Natural killer cell treated with Interleukin-12 subunit alpha and Interleukin-12 subunit beta and Interleukin-15 and Interleukin-18, amount 100 ng/mL, for 72 hours (primary cell): ENCODE measurements around the gene UNCX. TPM values are rescaled to one million over a fixed set of nuclear protein-coding genes. Genes with fewer than 3 reads are reported as not detected.
A peak's percentile ranks its signal among the peaks of the same experiment; 100 is the strongest.

Source experiments
- ATAC-seq, 2 donors: fragments of 150-1000 bp; cut with Tn5 transposase in 1 of 2; sonication (Bioruptor Pico), chemical (Tn5 transposase) in 1 of 2; 2 replicates each; pipeline ENCODE4 v1.10.0; 2021
- DNase-seq: peaks from one replicate; pipeline ENCODE4 v3.0.0; 2022; ENCODE audit warnings: low spot score
- H3K27ac Mint-ChIP-seq, 2 donors: 1 replicate in 1 of 2; 2 replicates in 1 of 2; pipeline ENCODE4 v1.8.0; 2022; ENCODE audit warnings: mixed read lengths in 2 of 2, mild to moderate bottlenecking in 1 of 2, moderate library complexity in 1 of 2
- H3K27me3 Mint-ChIP-seq, 2 donors: 1 replicate in 1 of 2; 2 replicates in 1 of 2; pipeline ENCODE4 v1.8.0; 2022; ENCODE audit warnings: mixed read lengths in 2 of 2
- H3K36me3 Mint-ChIP-seq: one replicate; pipeline ENCODE4 v1.8.0; 2022; ENCODE audit warnings: mixed read lengths
- H3K4me1 Mint-ChIP-seq, 2 donors: 1 replicate in 1 of 2; 2 replicates in 1 of 2; pipeline ENCODE4 v1.8.0; 2022; ENCODE audit warnings: low read depth in 2 of 2, mixed read lengths in 2 of 2, mild to moderate bottlenecking in 1 of 2
- H3K4me3 Mint-ChIP-seq: one replicate; pipeline ENCODE4 v1.8.0; 2022; ENCODE audit warnings: mixed read lengths
- H3K9me3 Mint-ChIP-seq: 2 replicates; pipeline ENCODE4 v1.8.0; 2022; ENCODE audit warnings: mixed read lengths
- total RNA-seq, 2 donors: library from RNA; stranded (reverse); gene quantifications; one replicate each; pipeline ENCODE4 v1.2.3, GENCODE V29; 2022

Gene UNCX
- total RNA-seq, 2 donors from 2014 or later, result not detected

DNA sequence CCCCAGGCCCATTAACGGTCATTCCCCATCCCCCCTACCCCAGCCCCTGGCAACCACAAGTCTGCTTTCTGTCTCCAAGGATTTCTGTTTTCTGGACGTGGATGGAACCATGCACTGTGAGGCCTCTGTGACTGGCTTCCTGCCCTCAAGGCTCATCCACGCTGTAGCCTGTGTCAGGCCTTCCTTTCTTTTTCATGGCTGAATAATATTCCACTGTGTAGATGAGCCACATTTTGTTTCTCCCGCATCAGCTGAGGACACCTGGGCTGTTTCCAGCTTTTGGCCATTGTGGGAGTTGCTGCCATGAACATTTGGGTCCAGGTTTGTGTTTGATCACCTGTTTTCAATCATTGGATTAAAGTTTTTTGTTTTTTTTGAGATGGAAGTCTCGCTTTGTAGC lies 50.0 kb downstream of the UNCX start:
- no peaks in the 10 kb centered on the region for H3K36me3 Mint-ChIP-seq
- H3K27me3 Mint-ChIP-seq, result peaks cover 2 to 8% of the 10 kb centered on the region in 2 donors
- no peak overlapping the region for H3K27ac Mint-ChIP-seq
- H3K4me1 Mint-ChIP-seq, result no peaks in the 10 kb centered on the region
- DNase-seq (no peak), ATAC-seq (no peak)
- H3K9me3 Mint-ChIP-seq, result peaks cover 3% of the 10 kb centered on the region
- H3K4me3 Mint-ChIP-seq, result no peak overlapping the region

DNA sequence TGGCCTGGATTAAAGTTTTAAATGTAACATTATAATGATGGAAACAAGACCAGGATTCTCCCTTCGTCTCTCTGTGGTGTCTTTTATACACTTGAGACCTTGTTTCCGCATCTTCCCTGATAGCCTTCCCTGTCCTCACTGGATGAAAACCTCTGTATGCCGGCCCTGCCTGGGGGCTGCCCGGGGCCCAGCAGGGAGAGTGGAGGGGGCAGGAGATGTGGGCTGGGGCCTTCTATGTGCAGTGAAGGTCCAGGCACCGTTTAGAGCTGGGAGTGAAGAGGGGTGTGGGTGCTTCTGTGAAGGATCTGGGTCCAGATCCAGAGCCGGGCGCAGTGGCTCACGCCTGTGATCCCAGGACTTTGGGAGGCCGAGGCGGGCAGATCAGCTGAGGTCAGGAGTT lies 50.7 kb downstream of the UNCX start:
- Mint-ChIP-seq H3K4me1 (no peaks in the 10 kb centered on the region), H3K27me3 (peaks cover 2 to 8% of the 10 kb centered on the region in 2 donors), H3K36me3 (no peaks in the 10 kb centered on the region), H3K4me3 (no peak overlapping the region), H3K9me3 (peaks cover 3% of the 10 kb centered on the region), H3K27ac (no peak overlapping the region)
- DNase-seq (no peak), ATAC-seq (no peak)

DNA sequence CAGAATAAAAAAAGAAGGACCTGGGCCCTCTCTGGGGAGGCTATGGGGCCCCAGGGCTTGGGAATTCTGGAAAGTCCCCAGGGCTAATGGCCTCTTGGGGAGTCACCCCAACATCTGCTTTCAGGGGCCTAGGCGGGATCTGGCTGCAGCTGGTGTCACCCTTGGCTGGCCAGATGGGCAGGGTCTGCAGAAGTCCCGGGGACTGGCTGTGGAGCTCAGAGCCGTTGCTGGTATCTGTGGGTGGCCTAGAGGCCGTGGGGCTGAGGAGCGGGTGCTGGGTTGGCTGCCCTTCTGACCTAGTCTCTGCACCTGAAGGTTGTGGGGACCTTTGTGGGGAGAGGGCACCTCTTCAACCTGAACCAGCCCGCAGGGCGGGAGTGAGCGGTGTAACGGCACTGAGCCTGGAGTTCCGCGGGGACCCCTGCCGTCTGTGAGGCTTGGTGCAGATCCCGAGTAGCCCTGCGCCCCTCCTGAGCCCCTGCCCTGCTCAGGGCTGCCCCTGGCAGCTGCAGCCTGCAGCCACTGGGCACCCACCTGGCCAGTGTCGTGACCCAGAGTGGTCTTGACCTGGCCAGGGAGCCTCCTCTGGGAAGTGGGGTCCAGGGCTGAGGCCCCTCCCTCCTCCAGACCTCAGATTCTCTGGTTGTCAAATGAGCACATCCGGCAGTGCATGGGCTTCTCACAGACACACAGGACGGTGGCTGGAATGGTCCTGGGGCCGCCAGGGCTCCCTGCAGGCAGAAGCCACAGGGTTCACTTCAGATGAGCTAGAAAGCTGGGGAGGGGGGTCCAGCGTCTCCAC lies 51.5 kb downstream of the UNCX start:
- peaks cover 2 to 8% of the 10 kb centered on the region in 2 donors for H3K27me3 Mint-ChIP-seq
- no peak overlapping the region for H3K27ac Mint-ChIP-seq
- H3K4me3 Mint-ChIP-seq, result no peak overlapping the region
- no peaks in the 10 kb centered on the region for H3K4me1 Mint-ChIP-seq
- DNase-seq (no peak), ATAC-seq (peak; percentile 21 to 37)
- peaks cover 3% of the 10 kb centered on the region for H3K9me3 Mint-ChIP-seq
- H3K36me3 Mint-ChIP-seq, result no peaks in the 10 kb centered on the region

DNA sequence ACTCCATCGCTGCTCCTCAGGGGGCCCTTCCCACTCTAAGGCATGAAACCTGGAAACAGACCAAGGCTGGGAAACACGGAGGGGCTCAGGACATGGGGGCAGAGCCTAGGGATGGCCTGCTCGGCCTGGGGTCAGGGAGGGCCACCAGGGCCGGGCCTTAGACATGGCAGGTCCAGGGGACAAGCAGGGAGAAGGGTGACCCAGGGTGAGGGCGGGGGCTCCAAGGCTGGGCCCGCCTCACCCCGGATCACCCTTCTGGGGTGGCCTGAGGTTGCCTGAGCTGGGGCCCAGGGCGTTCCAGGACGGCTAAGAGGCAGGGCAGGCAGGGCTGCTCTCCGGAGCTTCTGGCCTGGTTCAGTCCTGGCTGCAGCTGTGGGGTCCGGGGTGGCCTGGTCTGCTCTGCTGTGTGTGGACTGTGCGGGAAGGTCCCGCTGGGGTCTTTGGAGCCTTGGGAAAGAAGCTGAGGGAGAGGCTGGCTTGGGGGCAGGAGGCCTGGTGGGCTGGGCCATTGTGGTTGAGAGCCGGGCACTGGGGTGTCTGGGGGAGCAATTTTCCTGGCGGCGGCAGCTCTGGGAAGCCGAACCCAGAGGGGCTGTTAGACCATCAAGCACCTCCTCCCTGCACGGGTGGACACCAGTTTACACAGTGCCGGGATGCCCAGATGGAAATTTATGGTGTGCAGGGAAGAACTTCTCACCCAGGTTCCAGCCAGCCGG lies 52.2 kb downstream of the UNCX start:
- DNase-seq, result peak; percentile 42
- Mint-ChIP-seq H3K36me3 (no peaks in the 10 kb centered on the region), H3K27ac (no peak overlapping the region), H3K4me3 (no peak overlapping the region), H3K4me1 (no peaks in the 10 kb centered on the region), H3K27me3 (peaks cover 2 to 7% of the 10 kb centered on the region in 2 donors), H3K9me3 (peaks cover 3% of the 10 kb centered on the region)
- no peak for ATAC-seq

DNA sequence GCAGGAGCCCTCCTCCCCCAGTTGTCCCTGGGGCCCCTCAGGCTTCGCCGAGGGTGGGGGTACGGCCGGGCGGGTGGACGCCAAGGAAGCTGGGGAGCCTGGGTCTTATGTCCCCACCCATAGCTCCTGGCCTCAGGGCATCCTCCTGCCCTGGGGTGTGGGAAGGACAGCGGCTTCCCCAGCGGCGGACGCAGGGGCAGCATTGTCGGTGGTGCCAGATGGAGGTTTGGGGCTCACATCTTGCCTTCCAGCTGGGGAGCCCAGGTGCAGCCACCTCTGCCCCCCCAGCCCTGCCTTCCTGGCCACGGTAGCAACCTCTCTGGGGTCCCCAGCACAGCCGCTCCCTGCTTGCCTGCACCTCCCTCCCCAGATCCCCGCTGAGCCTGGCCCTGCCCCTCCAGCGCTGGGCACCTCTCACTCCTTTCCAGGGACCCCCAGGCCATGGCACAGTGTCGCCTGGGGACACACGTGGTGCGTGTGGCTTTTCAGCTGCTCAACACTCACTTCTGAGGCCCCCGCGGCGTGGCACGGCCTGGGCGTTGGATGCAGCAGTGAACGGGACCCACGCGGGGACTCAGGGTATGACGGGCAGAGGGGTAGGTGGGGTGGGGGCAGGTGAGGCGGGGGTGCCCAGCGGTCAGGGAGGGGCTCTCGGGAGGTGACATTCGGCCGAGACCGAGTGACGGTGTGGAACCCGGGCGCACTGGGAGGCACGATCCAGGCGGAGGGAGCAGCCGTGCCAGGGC lies 53.1 kb downstream of the UNCX start:
- Mint-ChIP-seq H3K4me1 (peaks cover 0 to 3% of the 10 kb centered on the region in 2 donors), H3K9me3 (no peaks in the 10 kb centered on the region), H3K27ac (no peak overlapping the region), H3K27me3 (no peaks in the 10 kb centered on the region), H3K36me3 (no peaks in the 10 kb centered on the region), H3K4me3 (no peak overlapping the region)
- ATAC-seq (no peak), DNase-seq (peak; percentile 61)

Other genes starting within 250 kb of the UNCX start
- gene CYP2W1, start 249.7 kb upstream of the UNCX start, total RNA-seq, result not detected
- gene GPR146, start 188.3 kb upstream of the UNCX start, total RNA-seq, result 1 to 10 TPM in 1 of 2 donors, under 1 TPM in 1; 0.89 to 8.1 TPM
- not detected for gene GPER1, start 144.8 kb upstream of the UNCX start, total RNA-seq
- gene ZFAND2A, start 72.7 kb upstream of the UNCX start, total RNA-seq, result 10 to 100 TPM; 34.7 to 41.2 TPM
- 1 to 10 TPM; 2.0 to 2.1 TPM for gene MICALL2, start 226.6 kb downstream of the UNCX start, total RNA-seq